Measurements from ENCODE around the gene CDH4.

DNA sequence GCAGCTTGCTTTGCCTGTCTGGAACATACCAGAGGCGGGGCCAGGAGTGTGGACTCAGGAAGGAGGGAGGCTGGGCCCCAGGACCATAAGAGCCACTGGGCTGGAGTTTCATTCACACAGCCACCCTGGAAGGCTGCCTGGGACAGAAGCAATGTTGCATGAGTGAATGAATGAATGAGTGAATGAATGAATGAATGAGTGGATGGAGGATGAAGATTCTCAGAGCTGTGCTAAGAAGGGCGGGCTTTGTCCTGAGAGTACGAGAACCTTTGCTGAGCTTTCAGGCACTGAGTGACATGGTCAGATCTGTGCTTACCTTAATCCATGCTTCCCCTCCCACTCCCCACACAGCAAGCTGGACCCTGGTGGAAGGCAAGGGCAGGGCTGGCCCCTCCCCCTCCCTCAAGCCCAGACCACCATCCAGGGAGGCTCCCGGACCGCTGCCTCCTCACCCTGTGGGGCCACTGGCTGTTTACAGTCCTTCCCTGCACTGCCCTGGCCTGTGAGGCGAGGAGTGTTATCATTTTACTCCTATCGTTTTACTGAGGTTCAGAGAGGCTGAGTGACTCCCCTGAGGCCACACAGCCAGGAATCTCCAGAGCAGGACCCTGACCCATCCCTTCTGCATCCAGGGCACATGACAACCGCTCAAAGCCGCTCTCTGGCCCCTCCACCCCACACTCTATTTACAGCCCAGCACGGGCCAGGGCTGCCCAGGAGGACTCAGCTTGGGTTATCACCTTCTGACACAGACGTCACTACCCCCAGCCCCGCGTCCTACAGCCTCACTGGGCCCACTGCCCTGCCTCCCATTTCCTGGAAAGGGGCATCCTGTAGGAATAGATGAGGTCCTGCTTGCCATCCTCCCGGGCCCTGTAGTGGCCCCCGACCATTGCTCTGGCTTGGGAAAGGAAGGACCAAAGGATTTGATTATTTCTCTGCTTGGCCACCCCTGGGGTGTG is 543.9 kb downstream of the CDH4 start:
- TF ChIP-seq, protein P1, sequence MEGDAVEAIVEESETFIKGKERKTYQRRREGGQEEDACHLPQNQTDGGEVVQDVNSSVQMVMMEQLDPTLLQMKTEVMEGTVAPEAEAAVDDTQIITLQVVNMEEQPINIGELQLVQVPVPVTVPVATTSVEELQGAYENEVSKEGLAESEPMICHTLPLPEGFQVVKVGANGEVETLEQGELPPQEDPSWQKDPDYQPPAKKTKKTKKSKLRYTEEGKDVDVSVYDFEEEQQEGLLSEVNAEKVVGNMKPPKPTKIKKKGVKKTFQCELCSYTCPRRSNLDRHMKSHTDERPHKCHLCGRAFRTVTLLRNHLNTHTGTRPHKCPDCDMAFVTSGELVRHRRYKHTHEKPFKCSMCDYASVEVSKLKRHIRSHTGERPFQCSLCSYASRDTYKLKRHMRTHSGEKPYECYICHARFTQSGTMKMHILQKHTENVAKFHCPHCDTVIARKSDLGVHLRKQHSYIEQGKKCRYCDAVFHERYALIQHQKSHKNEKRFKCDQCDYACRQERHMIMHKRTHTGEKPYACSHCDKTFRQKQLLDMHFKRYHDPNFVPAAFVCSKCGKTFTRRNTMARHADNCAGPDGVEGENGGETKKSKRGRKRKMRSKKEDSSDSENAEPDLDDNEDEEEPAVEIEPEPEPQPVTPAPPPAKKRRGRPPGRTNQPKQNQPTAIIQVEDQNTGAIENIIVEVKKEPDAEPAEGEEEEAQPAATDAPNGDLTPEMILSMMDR (optimal IDR thresholded peaks at IDR 0.05 in 1 of 3, IDR thresholded peaks at IDR 0.05 in 1 of 3, conservative IDR thresholded peaks at IDR 0.05 in 1 of 3; ENCODE audit: extremely low read depth in 1 of 3, insufficient read depth in 2 of 3, low read length in 3 of 3), result no peak
- TF ChIP-seq EZH2 (IDR thresholded peaks at IDR 0.05; ENCODE audit: low read length), result no peak

Data from keratinocyte (primary cell).